ENCODE data around the gene PACRG. TPM values are rescaled to one million over a fixed set of nuclear protein-coding genes. Genes with fewer than 3 reads are reported as not detected.

The PACRG gene
- total RNA-seq, 6 donors from 2014 or later: 0.52 to 15.3 (median 3.1) TPM

- Histone ChIP-seq H3K27me3 (no peaks in the 10 kb centered on the region), H3K36me3 (no peaks in the 10 kb centered on the region), H3K4me1 (no peaks in the 10 kb centered on the region), H3K27ac (no peak overlapping the region), H3K4me3 (no peak overlapping the region), H3K9me3 (no peaks in the 10 kb centered on the region)
- DNase-seq (no peak), ATAC-seq (ENCODE audit: low FRiP score in 2 of 2) (no peak)
- WGBS, 2 donors: 81 to 87% methylated on average over 3 of the region's 3 CpGs
- TF ChIP-seq CTCF (IDR thresholded peaks at IDR 0.05) (no peak), POLR2AphosphoS5 (IDR thresholded peaks at IDR 0.05) (no peak), POLR2A (IDR thresholded peaks at IDR 0.05) (no peak), EP300 (IDR thresholded peaks at IDR 0.05) (no peak)
Measured at GRCh38 chr6:162773996-162774395, 46.2 kb downstream of the PACRG start.

- DNase-seq (no peak), ATAC-seq (ENCODE audit: low FRiP score in 2 of 2) (no peak)
- H3K9me3 ChIP-seq: peaks cover 0 to 9% (median 6%) of the 10 kb centered on the region in 4 donors
- H3K36me3 ChIP-seq: no peaks in the 10 kb centered on the region
- 80 to 82% methylated on average over 7 of the region's 7 CpGs for WGBS, 2 donors
- TF ChIP-seq POLR2AphosphoS5 (IDR thresholded peaks at IDR 0.05) (no peak), CTCF (IDR thresholded peaks at IDR 0.05) (no peak), POLR2A (IDR thresholded peaks at IDR 0.05) (no peak), EP300 (IDR thresholded peaks at IDR 0.05) (no peak)
- H3K4me3 ChIP-seq: no peak overlapping the region
- no peak overlapping the region for H3K27ac ChIP-seq
- H3K4me1 ChIP-seq: no peaks in the 10 kb centered on the region
- H3K27me3 ChIP-seq: no peaks in the 10 kb centered on the region
Measured at GRCh38 chr6:162777091-162777490, 49.3 kb downstream of the PACRG start.

- DNase-seq: peak in 1 of 2 donors; percentile 20
- 97 to 98% methylated on average over 8 of the region's 8 CpGs for WGBS, 2 donors
Measured at GRCh38 chr6:162778603-162779002, 50.8 kb downstream of the PACRG start.

GRCh38 chr6:162785632-162786242, 58.0 kb downstream of the PACRG start:
- 85 to 88% methylated on average over 8 of the region's 8 CpGs for WGBS, 2 donors

More at GRCh38 chr6:162778603-162779002, 50.8 kb downstream of the PACRG start:
- no peaks in the 10 kb centered on the region for H3K27me3 ChIP-seq
- peaks cover 0 to 9% (median 6%) of the 10 kb centered on the region in 4 donors for H3K9me3 ChIP-seq
- H3K4me3 ChIP-seq: no peak overlapping the region
- no peak for ATAC-seq (ENCODE audit: low FRiP score in 2 of 2)
- no peak overlapping the region for H3K27ac ChIP-seq
- TF ChIP-seq EP300 (IDR thresholded peaks at IDR 0.05) (no peak), CTCF (IDR thresholded peaks at IDR 0.05) (no peak), POLR2AphosphoS5 (IDR thresholded peaks at IDR 0.05) (no peak), POLR2A (IDR thresholded peaks at IDR 0.05) (no peak)
- no peaks in the 10 kb centered on the region for H3K4me1 ChIP-seq
- no peaks in the 10 kb centered on the region for H3K36me3 ChIP-seq

More at GRCh38 chr6:162785632-162786242, 58.0 kb downstream of the PACRG start:
- Histone ChIP-seq H3K9me3 (peaks cover 0 to 9% (median 6%) of the 10 kb centered on the region in 4 donors), H3K27me3 (no peaks in the 10 kb centered on the region), H3K4me1 (no peaks in the 10 kb centered on the region), H3K27ac (no peak overlapping the region), H3K4me3 (no peak overlapping the region), H3K36me3 (no peaks in the 10 kb centered on the region)
- no peak for ATAC-seq (ENCODE audit: low FRiP score in 2 of 2)
- TF ChIP-seq CTCF (IDR thresholded peaks at IDR 0.05) (no peak), POLR2AphosphoS5 (IDR thresholded peaks at IDR 0.05) (peak in 1 of 2 donors; percentile 19), EP300 (IDR thresholded peaks at IDR 0.05) (peak in 1 of 4 donors; percentile 53), POLR2A (IDR thresholded peaks at IDR 0.05) (no peak)
- peak in 1 of 2 donors; percentile 13 for DNase-seq

Data from upper lobe of left lung (tissue), 6 donors.